Mesendoderm (in vitro differentiated cells): ENCODE results near the gene GNG12.

Experiments
- DNase-seq: peaks from one replicate; pipeline ENCODE4 v3.0.0; 2013
- H2AK5ac ChIP-seq: 2 replicates; pipeline ENCODE4 v1.6.1; 2013; ENCODE audit warnings: low read length, inconsistent platforms
- H2BK120ac ChIP-seq: 2 replicates; pipeline ENCODE4 v1.6.1; 2013; ENCODE audit warnings: low read depth, mild to moderate bottlenecking, low read length, moderate library complexity, mixed read lengths
- H2BK15ac ChIP-seq: replicated peaks from 2 replicates; pipeline ENCODE4 v1.6.1; 2013; ENCODE audit warnings: low read depth, mild to moderate bottlenecking, moderate library complexity
- H2BK5ac ChIP-seq: 2 replicates; pipeline ENCODE4 v1.6.1; 2013; ENCODE audit warnings: low read length, inconsistent platforms
- H3K18ac ChIP-seq: 2 replicates; pipeline ENCODE4 v1.6.1; 2013; ENCODE audit warnings: mild to moderate bottlenecking, low read length, mixed read lengths
- H3K23ac ChIP-seq: one replicate; pipeline ENCODE4 v1.6.1; 2013; ENCODE audit warnings: low read length
- H3K27ac ChIP-seq: 2 replicates; pipeline ENCODE4 v1.5.1; 2013; ENCODE audit warnings: low read depth, mild to moderate bottlenecking, inconsistent platforms, low read length, moderate library complexity
- H3K27me3 ChIP-seq: 2 replicates; pipeline ENCODE4 v1.6.1; 2013; ENCODE audit warnings: low read length, control low read depth, mild to moderate bottlenecking, inconsistent platforms; ENCODE audit not compliant: insufficient read depth, poor library complexity
- H3K36me3 ChIP-seq: 2 replicates; pipeline ENCODE4 v1.6.1; 2013; ENCODE audit warnings: low read length, inconsistent platforms; ENCODE audit not compliant: control insufficient read depth, insufficient read depth
- H3K4ac ChIP-seq: one replicate; pipeline ENCODE4 v1.6.1; 2013; ENCODE audit warnings: low read depth, mild to moderate bottlenecking, low read length, moderate library complexity
- H3K4me1 ChIP-seq: 2 replicates; pipeline ENCODE4 v1.6.1; 2013; ENCODE audit warnings: low read depth, low read length, inconsistent platforms; ENCODE audit not compliant: control insufficient read depth
- H3K4me2 ChIP-seq: 2 replicates; pipeline ENCODE4 v1.6.1; 2013; ENCODE audit warnings: low read length
- H3K4me3 ChIP-seq: 2 replicates; pipeline ENCODE4 v1.5.1; 2013; ENCODE audit warnings: mild to moderate bottlenecking, low read length
- H3K56ac ChIP-seq: one replicate; pipeline ENCODE4 v1.6.1; 2013; ENCODE audit warnings: low read length
- H3K79me1 ChIP-seq: 2 replicates; pipeline ENCODE4 v1.6.1; 2013; ENCODE audit warnings: low read length, inconsistent platforms
- H3K79me2 ChIP-seq: 2 replicates; pipeline ENCODE4 v1.6.1; 2013; ENCODE audit warnings: mild to moderate bottlenecking, low read length; ENCODE audit not compliant: control insufficient read depth, insufficient read depth
- H3K9ac ChIP-seq: 2 replicates; pipeline ENCODE4 v1.6.1; 2013; ENCODE audit warnings: low read length, inconsistent platforms
- H4K5ac ChIP-seq: one replicate; pipeline ENCODE4 v1.6.1; 2013; ENCODE audit warnings: low read length
- H4K8ac ChIP-seq: one replicate; pipeline ENCODE4 v1.6.1; 2013; ENCODE audit warnings: low read depth, mild to moderate bottlenecking, control low read depth, low read length, moderate library complexity
- WGBS: extraction: QIAGEN DNeasy Blood & Tissue Kit; methylation state at CpG from one replicate; pipeline ENCODE4 v1.1.7; 2013; ENCODE audit warnings: low lambda C conversion rate, missing lambda C conversion rate; ENCODE audit not compliant: insufficient coverage; ENCODE audit errors: extremely low coverage; 5-methylcytosine and 5-hydroxymethylcytosine counted together

Gene GNG12

DNA sequence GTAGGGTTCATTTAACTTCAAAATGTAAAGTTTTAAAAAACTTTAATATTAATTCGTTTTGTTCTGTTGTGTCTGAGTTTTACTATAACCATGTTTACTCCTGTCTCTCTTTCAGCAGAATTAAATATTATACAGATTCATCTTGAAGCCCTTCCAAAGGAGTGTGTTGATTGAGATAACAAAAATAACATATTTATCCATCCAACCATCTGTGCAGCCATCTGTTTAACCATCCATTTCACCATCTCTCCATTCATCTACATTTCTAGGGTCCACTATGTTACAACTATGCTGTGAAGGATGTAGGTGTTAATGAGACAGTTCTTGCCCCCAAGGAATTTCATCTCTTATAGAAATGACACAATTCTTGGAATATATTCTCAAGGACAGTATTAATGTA, 36.0 kb upstream of the GNG12 start:
- WGBS, result no CpG with 5 or more reads among the region's 1 CpG
- DNase-seq, result no peak
- Histone ChIP-seq H3K27ac (no peak overlapping the region), H3K56ac (no peak overlapping the region), H3K4me1 (no peaks in the 10 kb centered on the region), H3K79me1 (no peaks in the 10 kb centered on the region), H4K8ac (no peak overlapping the region), H3K36me3 (no peaks in the 10 kb centered on the region), H3K9ac (no peak overlapping the region), H2BK120ac (no peak overlapping the region), H3K23ac (no peak overlapping the region), H3K79me2 (no peaks in the 10 kb centered on the region), H3K4me2 (no peak overlapping the region), H4K5ac (no peak overlapping the region), H2BK5ac (no peak overlapping the region), H2BK15ac (no peak overlapping the region), H3K4ac (no peak overlapping the region), H3K27me3 (no peaks in the 10 kb centered on the region), H2AK5ac (no peak overlapping the region), H3K18ac (no peak overlapping the region), H3K4me3 (no peak overlapping the region)

DNA sequence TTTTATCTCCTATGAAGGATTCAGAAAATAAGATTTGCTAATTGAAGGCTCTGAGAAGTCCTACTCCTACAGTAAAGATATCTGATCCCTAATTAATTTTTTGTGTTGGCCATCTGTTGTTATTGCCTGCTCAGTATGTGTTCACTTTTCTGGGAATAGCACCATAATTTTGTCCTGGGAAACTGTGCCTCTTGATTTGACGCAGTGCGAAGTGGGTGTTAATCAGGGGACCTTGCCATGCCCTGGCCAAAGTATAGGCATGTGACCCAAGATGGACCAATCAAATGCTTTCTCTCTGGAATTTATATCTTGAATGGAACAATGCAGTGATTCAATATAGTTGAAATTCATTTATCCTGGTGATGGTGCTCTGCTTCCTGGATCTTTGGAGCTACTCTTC, 30.4 kb upstream of the GNG12 start:
- H2BK120ac ChIP-seq, result no peak overlapping the region
- H3K79me2 ChIP-seq, result no peaks in the 10 kb centered on the region
- H4K5ac ChIP-seq, result no peak overlapping the region
- H3K18ac ChIP-seq, result no peak overlapping the region
- no peaks in the 10 kb centered on the region for H3K36me3 ChIP-seq
- H2AK5ac ChIP-seq, result no peak overlapping the region
- no peak overlapping the region for H2BK15ac ChIP-seq
- no peak overlapping the region for H4K8ac ChIP-seq
- no peak overlapping the region for H3K27ac ChIP-seq
- no peak overlapping the region for H3K9ac ChIP-seq
- no CpG with 5 or more reads among the region's 2 CpGs for WGBS
- no peaks in the 10 kb centered on the region for H3K79me1 ChIP-seq
- no peak overlapping the region for H3K23ac ChIP-seq
- H3K27me3 ChIP-seq, result no peaks in the 10 kb centered on the region
- no peak overlapping the region for H3K4ac ChIP-seq
- H3K4me3 ChIP-seq, result no peak overlapping the region
- no peak overlapping the region for H2BK5ac ChIP-seq
- DNase-seq, result no peak
- no peak overlapping the region for H3K4me2 ChIP-seq
- no peak overlapping the region for H3K56ac ChIP-seq
- no peaks in the 10 kb centered on the region for H3K4me1 ChIP-seq

DNA sequence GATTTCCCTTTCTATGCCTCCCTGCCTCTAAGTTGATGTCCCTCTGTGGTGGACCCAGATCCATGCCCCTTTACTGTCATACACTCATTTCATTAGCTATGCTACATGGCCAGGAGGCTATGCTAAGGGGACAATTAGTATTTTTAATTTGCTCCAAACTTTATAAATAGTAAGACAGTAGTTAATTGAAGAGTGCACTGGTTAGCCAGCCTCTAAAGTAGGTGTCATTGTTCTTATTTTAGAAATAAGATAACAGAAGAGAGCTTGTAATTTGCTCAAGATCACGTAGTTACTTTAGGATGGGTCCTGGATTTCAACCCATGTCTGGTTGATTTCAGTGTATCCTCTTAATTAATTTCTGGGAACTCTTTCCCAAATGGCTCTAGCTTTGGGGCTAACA, 29.4 kb upstream of the GNG12 start:
- Histone ChIP-seq H3K4me3 (no peak overlapping the region), H2BK5ac (no peak overlapping the region), H3K27ac (no peak overlapping the region), H3K56ac (no peak overlapping the region), H3K18ac (no peak overlapping the region), H3K36me3 (no peaks in the 10 kb centered on the region), H3K79me1 (no peaks in the 10 kb centered on the region), H3K4me1 (no peaks in the 10 kb centered on the region), H3K9ac (no peak overlapping the region), H4K8ac (no peak overlapping the region), H3K4me2 (no peak overlapping the region), H3K27me3 (no peaks in the 10 kb centered on the region), H4K5ac (no peak overlapping the region), H3K23ac (no peak overlapping the region), H3K79me2 (no peaks in the 10 kb centered on the region), H3K4ac (no peak overlapping the region), H2AK5ac (no peak overlapping the region), H2BK120ac (no peak overlapping the region), H2BK15ac (no peak overlapping the region)
- WGBS, result no CpG with 5 or more reads among the region's 1 CpG
- DNase-seq, result no peak

DNA sequence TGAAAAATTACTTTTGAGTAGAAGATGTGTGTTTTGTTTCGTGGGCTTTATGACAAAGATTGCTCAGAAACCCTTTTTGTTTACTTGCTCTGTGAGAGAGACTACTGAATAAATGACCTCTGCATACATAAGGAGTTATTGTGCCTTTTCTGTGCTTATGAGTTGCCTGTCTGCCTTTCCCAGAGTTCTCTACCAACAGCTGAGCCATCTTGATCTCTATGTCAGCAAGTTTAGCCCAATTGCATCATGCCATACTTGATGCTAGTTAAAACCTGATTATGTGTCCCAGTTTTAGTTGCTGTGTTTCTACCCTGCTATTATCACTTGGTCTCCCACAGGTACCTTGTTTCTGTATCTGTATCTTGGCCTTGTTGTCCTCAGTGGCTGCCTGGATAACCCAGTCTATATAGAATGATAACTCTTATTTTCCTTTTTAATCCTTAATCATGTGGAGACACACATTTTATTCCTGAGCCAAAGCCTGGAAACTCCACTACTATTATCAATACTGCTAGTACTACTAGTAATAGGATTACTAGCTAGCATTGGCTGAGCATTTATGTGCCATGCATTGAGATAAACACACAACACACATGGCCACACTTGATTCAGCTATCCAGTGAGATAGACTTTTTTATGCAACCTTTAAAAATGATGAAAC, 28.7 kb upstream of the GNG12 start:
- no peaks in the 10 kb centered on the region for H3K79me1 ChIP-seq
- no peak overlapping the region for H3K23ac ChIP-seq
- no peak overlapping the region for H3K4ac ChIP-seq
- no peak overlapping the region for H3K4me2 ChIP-seq
- H4K5ac ChIP-seq, result no peak overlapping the region
- H3K4me1 ChIP-seq, result no peaks in the 10 kb centered on the region
- no peak overlapping the region for H3K56ac ChIP-seq
- H4K8ac ChIP-seq, result no peak overlapping the region
- H3K18ac ChIP-seq, result no peak overlapping the region
- no peaks in the 10 kb centered on the region for H3K79me2 ChIP-seq
- no peak overlapping the region for H2BK15ac ChIP-seq
- H3K27me3 ChIP-seq, result no peaks in the 10 kb centered on the region
- DNase-seq, result no peak
- H2AK5ac ChIP-seq, result no peak overlapping the region
- H3K27ac ChIP-seq, result no peak overlapping the region
- H2BK5ac ChIP-seq, result no peak overlapping the region
- H3K9ac ChIP-seq, result no peak overlapping the region
- WGBS, result no CpG with 5 or more reads among the region's 1 CpG
- H3K4me3 ChIP-seq, result no peak overlapping the region
- no peaks in the 10 kb centered on the region for H3K36me3 ChIP-seq
- H2BK120ac ChIP-seq, result no peak overlapping the region

- Histone ChIP-seq H3K79me2 (no peaks in the 10 kb centered on the region), H3K56ac (no peak overlapping the region), H3K79me1 (no peaks in the 10 kb centered on the region), H3K23ac (no peak overlapping the region), H2BK15ac (no peak overlapping the region), H3K18ac (no peak overlapping the region), H3K36me3 (no peaks in the 10 kb centered on the region), H3K4me3 (no peak overlapping the region), H4K8ac (no peak overlapping the region), H2BK5ac (no peak overlapping the region), H3K9ac (no peak overlapping the region), H3K4me1 (no peaks in the 10 kb centered on the region), H2AK5ac (no peak overlapping the region), H3K27ac (no peak overlapping the region), H2BK120ac (no peak overlapping the region), H3K27me3 (no peaks in the 10 kb centered on the region), H3K4ac (no peak overlapping the region), H3K4me2 (no peak overlapping the region), H4K5ac (no peak overlapping the region)
- no peak for DNase-seq
- WGBS, result no CpG with 5 or more reads among the region's 2 CpGs
These were observed 27.5 kb upstream of the GNG12 start for GRCh38 chr1:67860776-67861175.

DNA sequence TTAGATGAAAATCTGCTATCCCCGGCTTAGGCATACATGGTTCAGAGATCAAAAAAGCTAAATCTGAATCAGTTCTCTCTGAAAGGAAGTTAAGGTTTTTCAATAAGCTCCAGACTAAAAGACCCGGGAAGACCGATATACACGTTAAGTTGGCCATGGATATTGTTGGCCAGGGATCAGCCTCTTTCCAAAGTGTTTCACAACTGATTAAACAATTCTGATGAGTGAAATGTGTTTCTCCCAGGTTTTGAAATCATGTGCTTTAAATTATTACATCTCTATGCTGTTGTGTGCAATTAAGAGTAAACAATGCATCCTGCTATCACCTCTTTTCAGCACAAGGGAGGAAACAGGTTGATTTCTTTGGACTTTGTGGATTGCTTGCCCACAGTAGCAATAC, 23.7 kb upstream of the GNG12 start:
- H3K79me2 ChIP-seq, result no peaks in the 10 kb centered on the region
- no peak overlapping the region for H2BK5ac ChIP-seq
- H3K27ac ChIP-seq, result no peak overlapping the region
- no peak overlapping the region for H2BK120ac ChIP-seq
- H3K4me2 ChIP-seq, result no peak overlapping the region
- no peaks in the 10 kb centered on the region for H3K27me3 ChIP-seq
- no peak overlapping the region for H4K8ac ChIP-seq
- no peak overlapping the region for H4K5ac ChIP-seq
- no peak overlapping the region for H2AK5ac ChIP-seq
- no peak overlapping the region for H3K4me3 ChIP-seq
- no peak overlapping the region for H3K18ac ChIP-seq
- no peak overlapping the region for H2BK15ac ChIP-seq
- WGBS, result no CpG with 5 or more reads among the region's 4 CpGs
- H3K4ac ChIP-seq, result no peak overlapping the region
- H3K23ac ChIP-seq, result no peak overlapping the region
- H3K56ac ChIP-seq, result no peak overlapping the region
- no peak overlapping the region for H3K9ac ChIP-seq
- DNase-seq, result no peak
- H3K4me1 ChIP-seq, result no peaks in the 10 kb centered on the region
- H3K36me3 ChIP-seq, result no peaks in the 10 kb centered on the region
- H3K79me1 ChIP-seq, result no peaks in the 10 kb centered on the region
